ENCODE measurements around the gene ARID1B.

DNA sequence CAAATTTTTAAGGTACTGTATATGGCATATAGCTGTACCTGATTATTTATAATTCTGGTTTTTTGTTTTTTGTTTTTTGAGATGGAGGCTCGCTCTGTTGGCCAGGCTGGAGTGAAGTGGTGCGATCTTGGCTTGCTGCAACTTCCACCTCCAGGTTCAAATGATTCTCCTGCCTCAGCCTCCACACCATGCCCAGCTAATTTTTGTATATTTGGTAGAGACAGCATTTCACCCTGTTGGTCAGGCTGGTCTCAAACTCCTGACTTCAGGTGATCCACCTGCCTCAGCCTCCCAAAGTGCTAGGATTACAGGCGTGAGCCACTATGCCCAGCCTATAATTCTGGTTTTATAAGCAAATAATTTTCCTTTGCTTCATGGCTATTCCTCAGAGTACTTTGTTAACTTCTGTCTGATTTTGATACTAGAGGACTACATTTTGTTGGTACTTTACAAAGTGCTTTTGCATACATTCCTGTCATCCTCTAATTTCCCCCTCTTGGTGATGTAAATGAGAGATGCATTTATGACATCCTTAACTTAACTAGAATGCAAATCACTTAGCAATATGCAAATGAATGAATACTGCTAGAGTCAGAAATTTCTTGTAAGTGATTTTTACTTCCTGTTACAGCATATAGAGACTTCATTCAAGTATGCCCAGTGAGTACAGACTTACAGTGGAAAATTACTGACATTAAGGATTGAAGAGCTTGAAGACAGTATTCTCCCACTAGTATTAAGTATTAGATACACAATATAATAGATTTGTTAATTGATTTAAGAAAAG, 35.7 kb upstream of the ARID1B start:
- TF ChIP-seq, protein P1, sequence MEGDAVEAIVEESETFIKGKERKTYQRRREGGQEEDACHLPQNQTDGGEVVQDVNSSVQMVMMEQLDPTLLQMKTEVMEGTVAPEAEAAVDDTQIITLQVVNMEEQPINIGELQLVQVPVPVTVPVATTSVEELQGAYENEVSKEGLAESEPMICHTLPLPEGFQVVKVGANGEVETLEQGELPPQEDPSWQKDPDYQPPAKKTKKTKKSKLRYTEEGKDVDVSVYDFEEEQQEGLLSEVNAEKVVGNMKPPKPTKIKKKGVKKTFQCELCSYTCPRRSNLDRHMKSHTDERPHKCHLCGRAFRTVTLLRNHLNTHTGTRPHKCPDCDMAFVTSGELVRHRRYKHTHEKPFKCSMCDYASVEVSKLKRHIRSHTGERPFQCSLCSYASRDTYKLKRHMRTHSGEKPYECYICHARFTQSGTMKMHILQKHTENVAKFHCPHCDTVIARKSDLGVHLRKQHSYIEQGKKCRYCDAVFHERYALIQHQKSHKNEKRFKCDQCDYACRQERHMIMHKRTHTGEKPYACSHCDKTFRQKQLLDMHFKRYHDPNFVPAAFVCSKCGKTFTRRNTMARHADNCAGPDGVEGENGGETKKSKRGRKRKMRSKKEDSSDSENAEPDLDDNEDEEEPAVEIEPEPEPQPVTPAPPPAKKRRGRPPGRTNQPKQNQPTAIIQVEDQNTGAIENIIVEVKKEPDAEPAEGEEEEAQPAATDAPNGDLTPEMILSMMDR (conservative IDR thresholded peaks at IDR 0.05; ENCODE audit: low read depth, low read length), result no peak
- TF ChIP-seq EZH2 (IDR thresholded peaks at IDR 0.05; ENCODE audit: borderline replicate concordance, low read depth, low read length, poor library complexity, severe bottlenecking), result no peak
